DMS53 treated with DMSO at 0.1 percent for 48 hours (cell line): ENCODE results near the gene KCTD11.

Experiments
- DNase-seq: peaks from one replicate; lab custom pipeline; 2025; ENCODE audit not compliant: unreplicated experiment; lab: John Stamatoyannopoulos, UW

KCTD11 gene

GRCh38 chr17:7374353-7374752 lies 22.4 kb downstream of the KCTD11 start:
- no peak for DNase-seq

- DNase-seq: no peak
Observed at GRCh38 chr17:7379134-7379533, 27.2 kb downstream of the KCTD11 start.

- DNase-seq: no peak
Observed at GRCh38 chr17:7380321-7380720, 28.4 kb downstream of the KCTD11 start.

GRCh38 chr17:7380855-7381683 lies 29.1 kb downstream of the KCTD11 start, which contains the start of gene TNK1:
TNK1 (plus strand) TSS chr17:7381089; CDS start chr17:7382927, 1,838 bp downstream.
- DNase-seq: peak; percentile 25

GRCh38 chr17:7382901-7383300 lies 30.9 kb downstream of the KCTD11 start:
- no peak for DNase-seq

- DNase-seq: no peak
Observed at GRCh38 chr17:7383371-7383741, 31.4 kb downstream of the KCTD11 start.

- no peak for DNase-seq
Observed at GRCh38 chr17:7383742-7384488, 32.0 kb downstream of the KCTD11 start.

GRCh38 chr17:7384489-7385081 lies 32.6 kb downstream of the KCTD11 start:
- no peak for DNase-seq

- DNase-seq: no peak
Observed at GRCh38 chr17:7388856-7389255, 36.9 kb downstream of the KCTD11 start.

GRCh38 chr17:7389924-7390910 lies 38.3 kb downstream of the KCTD11 start:
- DNase-seq: no peak

GRCh38 chr17:7391307-7391706 lies 39.3 kb downstream of the KCTD11 start:
- no peak for DNase-seq

GRCh38 chr17:7392696-7393612 lies 41.0 kb downstream of the KCTD11 start:
- no peak for DNase-seq

GRCh38 chr17:7393613-7394451 lies 41.9 kb downstream of the KCTD11 start:
- no peak for DNase-seq

GRCh38 chr17:7394452-7395191 lies 42.7 kb downstream of the KCTD11 start, which contains the start of gene PLSCR3:
PLSCR3 (minus strand) TSS chr17:7394525; CDS start chr17:7394110, 415 bp downstream.
- DNase-seq: peak; percentile 96

- DNase-seq: no peak
Observed at GRCh38 chr17:7396147-7396546, 44.2 kb downstream of the KCTD11 start.

- DNase-seq: no peak
Observed at GRCh38 chr17:7398612-7399011, 46.6 kb downstream of the KCTD11 start.

GRCh38 chr17:7403043-7403726 lies 51.2 kb downstream of the KCTD11 start:
- no peak for DNase-seq

- no peak for DNase-seq
Observed at GRCh38 chr17:7403727-7403976, 51.7 kb downstream of the KCTD11 start.
